SU-DHL-6 (cell line): ENCODE measurements around the gene NDUFS8.

ENCODE experiments used
- H2AFZ ChIP-seq: fragments of 200-600 bp; sonication (generic); 2 replicates; pipeline ENCODE4 v1.6.1; 2014; ENCODE audit warnings: low read depth, mild to moderate bottlenecking, moderate library complexity, mixed read lengths, antibody characterized with exemption, low read length; ENCODE audit not compliant: severe bottlenecking
- H3F3A ChIP-seq: fragments of 200-600 bp; shearing (Covaris generic); 2 replicates; pipeline ENCODE4 v1.6.0; 2016; ENCODE audit warnings: antibody characterized with exemption, mild to moderate bottlenecking; ENCODE audit not compliant: insufficient read depth
- H3K27ac ChIP-seq: fragments of 200-600 bp; sonication (generic); 2 replicates; pipeline ENCODE4 v1.5.1; 2016; ENCODE audit warnings: low read depth, mild to moderate bottlenecking, low read length, moderate library complexity, mixed read lengths
- H3K27me3 ChIP-seq: fragments of 200-600 bp; sonication (generic), shearing (Covaris generic); 2 replicates; pipeline ENCODE4 v1.6.0; 2014; ENCODE audit warnings: mild to moderate bottlenecking, low read length
- H3K36me3 ChIP-seq: fragments of 200-600 bp; sonication (generic); 2 replicates; pipeline ENCODE4 v1.6.1; 2014; ENCODE audit warnings: mild to moderate bottlenecking, low read length, mixed read lengths
- H3K4me2 ChIP-seq: fragments of 300-600, 200-600 bp; shearing (Covaris generic), sonication (generic); 2 replicates; pipeline ENCODE4 v1.6.0; 2014; ENCODE audit warnings: low read length, low read depth, mild to moderate bottlenecking; ENCODE audit not compliant: poor library complexity, severe bottlenecking
- H3K4me3 ChIP-seq: fragments of 200-600 bp; sonication (generic); 2 replicates; pipeline ENCODE4 v1.5.1; 2014; ENCODE audit warnings: antibody characterized with exemption, low read length, mild to moderate bottlenecking, mixed read lengths; ENCODE audit not compliant: insufficient read depth, poor library complexity, severe bottlenecking
- H3K79me2 ChIP-seq: fragments of 200-600 bp; sonication (generic); 2 replicates; pipeline ENCODE4 v1.6.1; 2014; ENCODE audit warnings: mild to moderate bottlenecking, low read length, moderate library complexity; ENCODE audit not compliant: insufficient read depth
- H3K9ac ChIP-seq: fragments of 200-600 bp; sonication (generic); 2 replicates; pipeline ENCODE4 v1.7.0; 2014; ENCODE audit warnings: mild to moderate bottlenecking, low read length
- H3K9me2 ChIP-seq: fragments of 200-600 bp; sonication (generic); replicated peaks from 2 replicates; pipeline ENCODE4 v1.6.1; 2014; ENCODE audit warnings: low read length; ENCODE audit not compliant: insufficient read depth
- H3K9me3 ChIP-seq: fragments of 200-600 bp; sonication (generic); 2 replicates; pipeline ENCODE4 v1.6.1; 2014; ENCODE audit warnings: low read length, mixed read lengths; ENCODE audit not compliant: insufficient read depth
- H4K20me1 ChIP-seq: fragments of 200-600 bp; sonication (generic); 2 replicates; pipeline ENCODE4 v1.6.1; 2014; ENCODE audit warnings: low read depth, mild to moderate bottlenecking, antibody characterized with exemption, low read length, moderate library complexity, mixed read lengths
- EZH2phosphoT487 ChIP-seq: fragments of 200-600 bp; sonication (generic), shearing (Covaris generic); conservative IDR thresholded peaks from 2 replicates; pipeline ENCODE4 v1.6.1; 2018; ENCODE audit warnings: mild to moderate bottlenecking, antibody characterized with exemption, low read length, moderate library complexity, mixed read lengths
- TF ChIP-seq, protein P1 (sequence below): fragments of 200-600 bp; sonication (generic); IDR thresholded peaks from one replicate; pipeline ENCODE4 v1.5.1; 2017; ENCODE audit warnings: antibody characterized with exemption, mild to moderate bottlenecking, low read length, moderate library complexity; ENCODE audit not compliant: insufficient read depth, poor library complexity, severe bottlenecking

Gene NDUFS8

DNA sequence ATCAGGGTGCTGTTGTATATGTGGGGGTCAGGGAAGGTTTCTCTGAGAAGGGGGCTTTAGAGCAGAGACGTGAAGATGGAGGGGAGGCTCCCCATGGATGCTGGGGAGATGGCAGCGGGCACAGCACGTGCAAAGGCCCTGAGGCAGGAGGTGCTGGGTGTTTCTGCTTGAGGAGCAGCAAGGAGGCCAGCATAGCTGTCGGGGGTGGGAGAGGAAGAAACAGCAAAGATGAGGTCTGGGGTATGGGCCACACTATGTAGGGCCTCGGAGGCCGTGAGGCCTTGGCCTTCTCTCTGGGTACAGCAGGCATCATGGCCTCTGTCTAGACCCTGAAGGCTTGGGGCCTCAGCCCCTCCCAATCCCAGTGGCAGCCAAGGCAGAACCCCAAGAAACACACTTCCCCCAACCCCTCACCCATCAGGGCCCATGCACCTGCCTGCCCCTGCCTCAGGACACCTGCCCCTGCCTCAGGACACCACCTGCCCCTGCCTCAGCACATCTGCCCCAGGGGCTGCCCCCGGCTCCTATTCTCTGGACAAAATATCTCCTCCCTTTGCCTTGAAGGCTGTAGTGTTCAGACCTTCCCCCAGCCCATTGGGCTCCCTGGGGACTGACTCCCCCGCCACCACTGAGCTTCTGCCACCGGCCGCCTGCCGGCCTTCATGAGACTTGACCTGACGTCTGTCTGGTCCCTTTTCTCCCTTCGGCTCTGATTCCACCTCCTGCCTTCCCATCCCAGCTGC, 14.1 kb upstream of the NDUFS8 start:
- H3K27me3 ChIP-seq, result no peaks in the 10 kb centered on the region

DNA sequence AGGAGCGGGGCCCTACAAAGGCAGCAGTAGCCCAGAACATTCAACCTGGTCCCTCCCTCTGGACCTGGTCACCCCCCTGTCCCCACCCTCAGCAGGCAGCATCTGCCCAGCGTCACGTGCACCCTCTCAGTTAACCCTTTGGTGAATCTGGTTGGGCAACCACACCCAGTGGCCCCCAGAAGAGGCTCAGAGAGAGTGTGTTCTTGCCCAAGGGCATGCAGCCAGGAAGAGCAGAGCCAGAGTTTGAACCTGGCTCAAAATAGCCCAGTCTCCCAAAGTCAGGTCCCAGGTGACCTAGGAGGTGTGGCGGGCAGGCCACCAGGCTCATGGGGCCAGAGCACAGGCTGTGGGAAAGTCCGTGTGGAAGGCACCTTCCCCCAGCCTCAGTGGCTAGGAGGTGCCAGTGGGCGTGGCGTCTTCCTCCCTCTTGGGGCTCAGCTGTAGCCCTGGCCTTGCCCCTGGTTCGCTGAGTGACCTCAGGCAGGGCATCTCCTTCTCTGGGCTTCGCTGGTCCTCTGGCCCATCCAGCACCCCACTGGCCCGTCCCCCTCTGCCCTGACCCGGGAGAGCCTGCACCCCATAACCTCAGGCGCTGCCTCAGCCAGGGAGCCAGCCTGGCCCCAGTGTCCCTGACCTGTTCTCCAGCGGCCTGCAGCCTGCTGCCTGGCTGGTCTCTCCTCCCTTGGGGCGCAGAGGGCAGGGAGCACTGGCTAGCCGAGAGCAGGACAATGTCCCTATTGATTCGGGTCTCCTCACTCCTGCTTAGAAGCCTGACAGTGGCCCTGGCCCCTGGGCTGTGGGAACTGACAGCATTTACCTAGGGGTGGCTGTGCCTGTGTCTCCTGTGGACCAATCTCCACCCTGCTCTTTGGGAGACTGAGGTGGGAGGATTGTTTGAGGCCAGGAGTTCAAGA, 13.3 kb upstream of the NDUFS8 start:
- no peaks in the 10 kb centered on the region for H3F3A ChIP-seq
- H3K9ac ChIP-seq, result no peak overlapping the region
- H3K9me3 ChIP-seq, result no peaks in the 10 kb centered on the region
- H2AFZ ChIP-seq, result no peak overlapping the region
- no peaks in the 10 kb centered on the region for H4K20me1 ChIP-seq
- TF ChIP-seq EZH2phosphoT487, result no peak
- TF ChIP-seq, protein P1, sequence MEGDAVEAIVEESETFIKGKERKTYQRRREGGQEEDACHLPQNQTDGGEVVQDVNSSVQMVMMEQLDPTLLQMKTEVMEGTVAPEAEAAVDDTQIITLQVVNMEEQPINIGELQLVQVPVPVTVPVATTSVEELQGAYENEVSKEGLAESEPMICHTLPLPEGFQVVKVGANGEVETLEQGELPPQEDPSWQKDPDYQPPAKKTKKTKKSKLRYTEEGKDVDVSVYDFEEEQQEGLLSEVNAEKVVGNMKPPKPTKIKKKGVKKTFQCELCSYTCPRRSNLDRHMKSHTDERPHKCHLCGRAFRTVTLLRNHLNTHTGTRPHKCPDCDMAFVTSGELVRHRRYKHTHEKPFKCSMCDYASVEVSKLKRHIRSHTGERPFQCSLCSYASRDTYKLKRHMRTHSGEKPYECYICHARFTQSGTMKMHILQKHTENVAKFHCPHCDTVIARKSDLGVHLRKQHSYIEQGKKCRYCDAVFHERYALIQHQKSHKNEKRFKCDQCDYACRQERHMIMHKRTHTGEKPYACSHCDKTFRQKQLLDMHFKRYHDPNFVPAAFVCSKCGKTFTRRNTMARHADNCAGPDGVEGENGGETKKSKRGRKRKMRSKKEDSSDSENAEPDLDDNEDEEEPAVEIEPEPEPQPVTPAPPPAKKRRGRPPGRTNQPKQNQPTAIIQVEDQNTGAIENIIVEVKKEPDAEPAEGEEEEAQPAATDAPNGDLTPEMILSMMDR, result no peak
- no peak overlapping the region for H3K4me2 ChIP-seq
- H3K4me3 ChIP-seq, result no peak overlapping the region
- no peak overlapping the region for H3K27ac ChIP-seq
- no peaks in the 10 kb centered on the region for H3K27me3 ChIP-seq
- no peaks in the 10 kb centered on the region for H3K79me2 ChIP-seq
- no peaks in the 10 kb centered on the region for H3K36me3 ChIP-seq
- no peaks in the 10 kb centered on the region for H3K9me2 ChIP-seq

More for the DNA sequence above, 14.1 kb upstream of the NDUFS8 start:
- no peaks in the 10 kb centered on the region for H4K20me1 ChIP-seq
- no peak overlapping the region for H3K4me3 ChIP-seq
- no peaks in the 10 kb centered on the region for H3K9me3 ChIP-seq
- TF ChIP-seq, protein P1, result no peak
- TF ChIP-seq EZH2phosphoT487, result no peak
- H3K79me2 ChIP-seq, result no peaks in the 10 kb centered on the region
- no peaks in the 10 kb centered on the region for H3K9me2 ChIP-seq
- H3F3A ChIP-seq, result no peaks in the 10 kb centered on the region
- no peak overlapping the region for H3K27ac ChIP-seq
- H3K4me2 ChIP-seq, result no peak overlapping the region
- no peaks in the 10 kb centered on the region for H3K36me3 ChIP-seq
- no peak overlapping the region for H2AFZ ChIP-seq
- no peak overlapping the region for H3K9ac ChIP-seq

DNA sequence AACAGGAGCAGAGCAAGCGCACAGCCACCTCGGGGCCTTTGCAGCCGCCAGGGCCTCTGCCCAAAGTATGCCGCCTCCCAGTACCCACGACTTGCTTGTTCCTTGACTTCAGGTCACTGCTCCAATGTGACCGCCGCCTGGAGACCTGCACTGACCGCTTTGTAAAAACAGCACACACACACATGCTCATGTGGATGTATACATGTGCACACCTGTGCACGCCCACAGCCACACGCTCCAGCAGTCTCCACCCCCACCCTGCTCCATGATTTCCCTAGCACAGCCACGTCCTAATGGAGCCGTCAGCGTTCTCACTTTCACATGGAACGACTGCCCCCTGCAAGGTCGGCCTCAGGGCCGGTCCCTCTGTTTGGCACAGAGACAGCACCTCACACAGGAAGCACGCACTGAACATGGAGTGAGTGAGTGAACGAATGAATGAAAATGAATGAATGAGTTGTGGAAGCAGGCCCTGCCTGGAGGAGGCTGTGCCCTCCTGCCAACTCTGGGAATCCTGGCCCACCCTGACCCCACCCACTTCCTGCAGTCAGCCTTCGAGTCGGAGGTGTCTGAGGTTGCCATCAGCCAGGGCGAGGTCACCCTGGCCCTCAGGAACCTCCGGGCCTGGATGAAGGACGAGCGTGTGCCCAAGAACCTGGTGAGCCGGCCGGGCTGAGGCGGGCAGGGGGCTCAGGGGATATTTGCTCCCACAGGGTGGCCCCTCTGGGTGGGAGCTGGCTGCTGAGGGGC, 12.3 kb upstream of the NDUFS8 start:
- no peaks in the 10 kb centered on the region for H3K36me3 ChIP-seq
- H3K9ac ChIP-seq, result no peak overlapping the region
- H2AFZ ChIP-seq, result no peak overlapping the region
- no peak overlapping the region for H3K4me3 ChIP-seq
- no peaks in the 10 kb centered on the region for H4K20me1 ChIP-seq
- TF ChIP-seq, protein P1, result no peak
- no peak for TF ChIP-seq EZH2phosphoT487
- no peak overlapping the region for H3K4me2 ChIP-seq
- no peaks in the 10 kb centered on the region for H3K9me2 ChIP-seq
- H3K79me2 ChIP-seq, result no peaks in the 10 kb centered on the region
- H3K9me3 ChIP-seq, result no peaks in the 10 kb centered on the region
- H3K27ac ChIP-seq, result no peak overlapping the region
- H3F3A ChIP-seq, result no peaks in the 10 kb centered on the region
- no peaks in the 10 kb centered on the region for H3K27me3 ChIP-seq
